Mucosa of gallbladder (tissue), 1 donor: ENCODE measurements around the gene PTPRG. TPM values are rescaled to one million over a fixed set of nuclear protein-coding genes. Genes with fewer than 3 reads are reported as not detected.
"Not testable (repeated sequence)": the region's sequence is repeated elsewhere in the genome, so short reads cannot be mapped to it uniquely, and the experiment has no call there.

Experiments used
- DNase-seq: peaks from one replicate; pipeline ENCODE4 v3.0.0-alpha.2; 2020; ENCODE audit warnings: low spot score
- total RNA-seq: library from RNA; stranded (reverse); gene quantifications from one replicate; pipeline ENCODE4 v1.2.1, GENCODE V29; 2021
- donor health status: DM: no; HTN: no; CAD: no.

PTPRG gene
- 38.1 TPM for total RNA-seq

DNA sequence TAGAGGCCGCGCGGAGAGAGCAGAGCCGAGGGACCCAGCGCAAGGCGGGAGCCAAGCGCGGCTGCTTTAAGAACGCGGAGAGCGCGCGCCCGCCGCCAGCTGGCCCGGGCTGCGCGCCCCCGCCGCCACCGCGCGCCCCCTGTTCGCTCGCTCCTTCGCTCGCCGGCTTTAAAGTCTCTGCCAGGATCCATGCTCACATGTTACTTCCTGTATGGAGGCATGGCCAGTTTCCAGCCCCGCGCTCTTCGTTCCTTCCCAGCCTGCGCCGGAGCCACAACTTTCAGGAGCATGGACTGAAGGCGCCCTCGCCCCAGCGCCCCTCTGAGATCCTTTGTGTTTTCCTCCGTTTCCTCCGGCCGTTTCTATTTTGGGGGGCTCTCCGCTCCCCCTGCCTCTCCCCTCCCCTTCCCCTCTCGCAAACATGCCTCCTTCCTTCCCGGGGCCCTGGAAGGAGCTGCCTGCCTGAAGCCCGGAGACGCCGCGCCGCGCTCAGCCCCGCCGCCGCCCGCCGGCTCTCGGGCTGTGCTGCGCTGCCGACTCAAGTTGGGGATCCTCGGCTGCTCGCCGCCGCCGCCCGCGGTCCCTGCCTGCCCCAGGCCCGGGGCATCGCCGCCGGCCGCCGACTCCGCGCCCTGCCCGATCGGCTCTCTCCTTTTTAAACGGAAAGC is at the start of gene PTPRG:
Gene PTPRG, plus strand, starts transcription at position 198 of the 668 bp plus-strand sequence. CDS start 717 bp downstream, outside the sequence.
- peak; percentile 90 for DNase-seq

DNA sequence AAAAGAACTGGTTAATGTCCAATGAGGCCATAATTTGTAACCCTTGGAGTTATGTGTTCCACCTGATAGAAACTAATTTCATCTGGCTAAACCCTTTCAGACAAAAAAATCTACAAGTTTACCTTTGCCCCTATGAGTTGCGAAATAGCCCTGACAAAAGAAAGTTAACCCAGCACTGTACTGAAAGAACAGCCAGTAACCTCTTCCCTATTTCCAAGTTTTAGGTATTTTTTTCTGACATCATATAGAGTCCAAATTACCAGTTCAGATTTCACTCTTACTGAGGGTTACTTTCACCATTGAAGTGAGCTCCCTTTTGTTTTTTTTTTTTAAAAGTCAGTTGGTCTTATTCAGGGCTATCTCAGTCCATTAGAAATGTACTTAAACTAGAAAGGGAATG is 42.8 kb upstream of the PTPRG start:
- no peak for DNase-seq

DNA sequence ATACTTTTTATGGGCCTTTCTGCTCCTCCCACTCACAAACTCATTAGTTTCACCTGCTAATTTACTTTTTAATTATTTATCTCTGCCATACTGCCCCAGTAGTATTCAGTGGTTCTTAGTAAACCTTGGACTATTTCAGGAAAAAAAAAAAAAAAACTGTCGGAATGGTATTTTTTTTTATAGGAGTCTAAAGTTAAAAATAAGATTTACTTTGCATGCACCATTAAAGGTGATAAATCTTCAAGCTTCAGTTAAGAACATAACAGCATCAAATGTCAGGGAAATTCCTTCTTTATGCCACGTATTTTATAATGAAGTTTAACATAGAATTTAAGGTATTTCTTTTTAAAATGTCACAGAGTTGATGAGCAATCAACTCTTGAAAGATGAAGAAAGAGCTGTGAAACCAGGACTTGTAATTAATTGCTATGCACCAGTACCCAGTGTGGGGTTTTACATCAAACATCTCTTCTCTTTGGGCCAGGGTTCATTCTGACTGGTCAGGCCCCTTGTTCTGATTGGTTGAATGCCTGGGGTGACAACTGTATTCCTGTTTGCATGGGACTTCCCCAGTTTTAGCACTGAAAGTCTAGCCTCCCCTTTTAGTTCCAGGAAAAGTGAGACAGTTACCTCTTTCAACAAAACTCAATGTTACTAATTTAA is 40.3 kb upstream of the PTPRG start:
- no peak for DNase-seq

DNA sequence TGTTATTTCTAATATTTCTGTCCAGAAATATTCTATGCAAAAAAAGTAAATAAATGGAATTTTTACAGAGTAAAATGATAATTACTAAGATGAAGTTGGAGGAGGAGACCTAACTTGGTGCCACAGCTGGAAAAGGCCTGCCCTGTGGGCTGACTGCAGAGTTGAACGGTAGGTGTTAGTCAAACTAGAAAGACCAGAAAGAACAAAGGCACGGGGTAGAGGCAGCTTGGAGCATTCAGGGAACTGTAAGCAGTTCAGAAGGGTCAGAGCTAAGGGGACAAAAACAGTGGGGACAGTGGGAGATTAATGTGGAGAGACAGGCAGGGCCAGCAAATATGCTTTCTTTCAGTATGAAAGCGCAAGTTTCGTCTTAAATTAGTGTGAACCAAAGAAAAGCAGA is 39.3 kb upstream of the PTPRG start:
- no peak for DNase-seq

DNA sequence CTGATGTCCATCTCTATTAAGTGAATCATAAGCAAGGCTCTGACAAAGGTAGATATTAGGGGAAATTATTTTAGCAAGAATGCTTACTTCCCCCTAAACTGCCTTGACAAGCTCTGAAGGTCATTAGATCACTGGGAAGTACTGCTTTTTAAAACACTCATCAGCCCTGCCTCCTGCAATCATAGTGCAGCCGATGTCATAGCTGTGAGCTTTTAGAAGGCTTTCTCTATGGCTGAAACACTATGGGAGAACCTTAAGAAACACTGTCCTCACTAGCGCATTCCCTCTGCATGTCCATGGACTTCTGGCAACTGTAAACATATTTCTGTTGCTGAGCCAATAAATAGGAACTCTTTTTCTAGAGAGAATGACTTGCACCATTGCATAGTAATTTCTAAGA is 38.7 kb upstream of the PTPRG start:
- DNase-seq, result no peak

DNA sequence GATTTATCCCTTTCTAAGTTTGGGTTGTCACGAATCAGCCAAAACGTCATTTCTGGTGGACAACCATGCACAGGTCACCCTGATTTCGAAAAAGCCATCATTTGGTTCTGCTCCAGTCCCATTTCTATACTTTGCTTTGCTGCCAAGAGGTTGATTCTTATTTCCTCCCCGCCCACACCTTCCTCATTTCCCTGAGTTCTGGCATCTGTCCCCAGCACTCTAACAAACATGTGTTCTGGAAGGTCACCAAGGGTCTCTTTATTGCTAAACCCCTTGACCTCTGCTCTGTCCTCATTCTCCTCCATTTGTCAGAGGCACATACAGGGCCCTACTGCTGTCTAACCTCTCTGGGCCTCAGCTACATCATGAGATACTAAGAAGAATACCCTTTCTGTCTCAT is 36.4 kb upstream of the PTPRG start:
- DNase-seq, result no peak

DNA sequence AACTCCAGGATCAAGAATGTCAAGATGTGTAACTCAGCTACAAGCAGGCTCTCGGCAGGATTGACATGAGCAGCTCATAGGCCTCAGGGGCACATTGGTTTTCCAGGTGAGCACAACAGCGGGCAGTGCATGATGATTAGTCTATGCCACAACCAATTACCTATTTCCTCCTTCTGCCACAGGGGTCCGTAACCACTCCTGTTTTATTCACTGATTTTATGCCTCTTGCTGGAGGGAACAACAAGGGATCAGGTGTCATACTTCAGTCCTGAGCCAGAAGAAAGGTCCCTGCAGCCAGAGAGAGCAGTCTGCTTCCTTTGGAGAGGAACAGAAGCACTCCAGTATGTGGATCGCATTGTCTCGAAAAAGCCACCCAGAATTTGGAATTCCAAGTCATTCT is 35.1 kb upstream of the PTPRG start:
- DNase-seq, result no peak

DNA sequence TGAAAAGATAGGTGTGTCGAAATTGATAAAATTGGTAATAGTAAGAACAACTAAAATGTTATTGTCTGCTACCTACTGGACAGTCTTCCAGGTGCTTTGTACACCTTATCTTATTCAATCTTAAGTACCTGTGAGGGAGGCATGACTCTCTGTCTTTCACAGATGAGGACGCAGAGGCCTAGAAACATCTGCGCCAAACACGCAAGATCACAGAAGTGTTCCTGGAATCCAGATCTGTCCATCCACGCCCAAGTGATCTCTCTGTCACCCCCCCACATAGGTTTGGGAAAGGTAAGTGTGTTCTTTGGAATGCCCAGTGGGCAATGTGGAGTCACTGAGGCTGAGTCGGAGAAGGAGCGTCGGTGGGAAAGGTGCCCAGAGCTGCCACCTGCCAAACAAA is 34.4 kb upstream of the PTPRG start:
- DNase-seq, result no peak

DNA sequence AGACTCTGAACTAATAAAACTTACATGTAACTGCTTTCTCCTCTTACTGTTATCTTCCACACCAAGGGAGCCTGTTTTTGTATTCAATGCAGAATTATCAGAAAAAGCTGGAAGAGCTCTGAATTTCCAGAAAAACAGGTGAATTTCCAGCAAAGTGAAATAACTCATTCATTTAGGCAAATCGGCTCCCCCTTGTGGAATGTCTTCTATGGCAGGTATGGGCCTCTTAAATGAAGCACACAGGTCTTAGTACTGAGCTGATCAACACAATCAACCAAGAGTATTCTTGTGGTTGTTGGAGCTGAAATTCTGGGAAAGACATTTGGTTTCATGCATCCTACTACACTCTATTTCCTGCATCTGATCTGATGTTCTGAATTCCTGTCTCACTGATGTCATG is 31.0 kb upstream of the PTPRG start:
- no peak for DNase-seq

DNA sequence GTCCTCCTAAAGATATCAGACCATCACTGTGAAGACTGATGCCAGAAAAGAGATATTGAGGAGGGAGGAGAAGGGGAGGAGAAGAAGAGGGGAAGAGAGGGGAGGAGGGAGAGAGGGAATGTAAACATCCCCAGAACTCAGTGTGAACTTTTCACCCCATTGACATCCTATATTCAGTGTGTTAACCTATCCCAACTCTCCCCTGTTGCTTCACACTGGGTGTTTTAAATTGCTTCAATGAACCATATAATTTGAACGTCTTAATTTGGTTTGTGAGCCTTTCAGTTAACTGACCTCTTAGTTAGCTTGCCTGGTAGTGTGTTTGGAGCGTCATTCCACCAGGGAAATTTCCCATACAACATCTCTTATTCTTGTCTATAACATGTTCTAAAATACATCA is 29.8 kb upstream of the PTPRG start:
- no peak for DNase-seq

DNA sequence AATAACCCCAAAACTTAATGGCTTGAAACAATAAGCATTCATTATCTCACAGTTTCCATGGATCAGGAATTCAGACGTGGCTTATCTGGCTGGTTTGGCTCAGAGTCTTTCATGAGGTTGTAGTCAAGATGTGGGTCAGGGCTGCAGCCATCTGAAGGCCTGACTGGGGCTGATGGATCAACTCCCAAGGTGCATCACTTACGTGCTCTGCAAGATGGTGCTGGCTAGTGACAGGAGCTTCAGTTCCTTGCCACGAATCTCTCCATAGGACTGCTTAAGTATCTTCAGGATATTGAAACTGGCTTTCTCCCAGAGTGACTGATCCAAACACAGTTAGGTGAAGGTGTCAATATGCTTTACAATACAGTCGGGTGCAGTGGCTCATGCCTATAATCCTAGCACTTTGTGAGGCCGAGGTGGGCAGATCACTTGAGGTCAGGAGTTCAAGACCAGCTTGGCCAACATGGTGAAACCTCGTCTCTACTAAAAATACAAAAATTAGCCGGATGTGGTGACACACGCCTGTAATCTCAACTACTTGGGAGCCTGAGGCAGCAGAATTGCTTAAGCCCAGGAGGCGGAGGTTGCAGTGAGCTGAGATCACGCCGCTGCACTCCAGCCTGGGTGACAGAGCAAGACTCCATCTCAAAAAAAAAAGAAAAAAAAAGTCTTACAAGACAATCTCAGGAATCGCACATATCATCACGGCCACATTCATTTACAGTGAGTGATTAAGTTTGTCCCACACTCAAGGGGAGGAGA is 28.5 kb upstream of the PTPRG start:
- DNase-seq, result no peak

DNA sequence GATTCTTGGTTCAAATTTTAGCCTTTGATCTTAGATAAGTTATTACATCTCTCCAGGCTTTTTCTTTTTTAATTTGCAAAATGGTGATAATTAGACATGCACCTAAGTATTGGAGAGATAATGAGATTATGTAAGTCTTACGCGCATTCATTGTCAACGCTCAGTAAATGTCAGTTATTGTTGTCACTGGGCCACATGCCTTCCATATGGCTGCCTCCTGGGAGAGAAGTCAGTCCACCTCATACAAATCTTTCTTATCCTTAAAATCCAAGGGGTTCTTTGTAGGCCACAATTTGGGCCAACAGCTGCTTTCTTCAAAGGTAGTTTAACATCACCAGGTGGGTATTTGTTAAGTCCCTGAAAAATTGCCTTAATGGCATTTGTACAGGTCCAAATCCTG is 25.5 kb upstream of the PTPRG start:
- no peak for DNase-seq

DNA sequence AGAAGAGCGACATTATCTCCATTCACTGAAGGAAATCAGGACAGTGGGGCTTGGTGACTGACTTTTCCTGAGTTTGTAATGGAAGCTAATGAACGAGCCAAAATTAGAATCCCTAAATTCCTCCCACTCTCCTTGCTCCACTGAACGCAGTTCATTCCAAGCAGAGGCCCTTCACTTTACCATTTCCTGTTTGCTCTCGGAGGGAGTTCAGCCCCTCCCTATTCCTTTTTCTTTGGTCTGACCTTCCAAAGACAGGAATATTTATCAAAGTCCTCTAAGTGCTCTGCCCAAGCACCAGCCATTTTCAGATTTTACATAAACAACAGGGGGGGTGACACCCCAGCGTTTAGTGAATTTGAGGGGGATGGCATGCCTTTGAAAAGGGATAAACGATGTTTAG is 24.0 kb upstream of the PTPRG start:
- DNase-seq, result no peak

DNA sequence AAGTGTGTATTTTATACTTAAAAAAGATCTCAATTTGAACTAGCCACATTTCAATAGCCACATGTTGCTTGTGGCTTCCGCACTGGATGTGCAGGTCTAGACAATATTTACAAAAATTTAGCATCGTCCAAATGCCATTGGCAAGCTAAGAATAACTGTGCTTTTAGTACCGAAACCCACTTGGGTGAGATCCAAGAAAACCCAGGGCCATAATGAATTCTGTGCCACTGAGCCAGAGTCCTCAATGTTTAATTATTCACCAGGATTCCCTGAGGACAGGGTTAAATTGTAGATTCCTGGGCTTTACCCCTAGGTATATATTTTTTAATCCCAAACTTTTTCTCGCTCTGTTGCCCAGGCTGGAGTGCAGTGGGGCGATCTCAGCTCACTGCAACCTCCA is 22.9 kb upstream of the PTPRG start:
- DNase-seq, result no peak

DNA sequence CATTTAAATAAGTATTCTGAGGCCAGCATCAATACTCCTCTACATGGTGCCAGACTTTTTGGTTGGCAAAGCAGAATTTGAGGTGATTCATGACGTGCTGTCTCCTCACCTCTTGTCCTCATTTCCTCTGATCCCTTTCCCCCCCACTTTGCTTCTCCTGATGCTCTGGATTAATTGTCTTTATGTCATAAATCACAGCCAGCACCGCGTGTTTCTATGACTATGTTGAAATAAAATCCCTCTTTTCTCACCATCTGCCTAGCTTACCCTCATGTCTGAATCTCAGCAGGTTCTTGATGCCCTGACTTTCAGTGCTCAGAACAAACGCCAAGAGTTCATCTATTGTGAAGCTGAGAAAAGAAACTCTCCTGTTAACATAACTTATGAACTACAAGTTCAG is 19.7 kb upstream of the PTPRG start:
- DNase-seq, result no peak

DNA sequence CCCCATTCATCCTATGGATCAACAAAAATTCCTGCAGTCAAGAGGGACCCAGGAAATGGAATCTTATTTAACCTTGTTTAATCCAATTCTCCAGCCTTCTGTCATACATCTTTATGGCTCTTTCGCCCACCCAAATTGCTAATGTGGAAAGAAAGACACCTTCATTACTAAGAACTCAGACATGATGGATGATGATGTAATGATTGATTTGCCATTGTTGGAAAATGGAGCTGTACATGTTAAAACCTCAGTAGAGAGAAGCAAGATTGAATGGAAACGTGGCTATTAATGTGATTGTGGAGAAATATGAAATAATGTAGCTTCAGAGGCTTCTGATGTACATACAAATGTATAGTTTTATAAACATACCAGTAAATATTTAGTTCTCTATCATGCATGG is 15.7 kb upstream of the PTPRG start:
- DNase-seq, result no peak

DNA sequence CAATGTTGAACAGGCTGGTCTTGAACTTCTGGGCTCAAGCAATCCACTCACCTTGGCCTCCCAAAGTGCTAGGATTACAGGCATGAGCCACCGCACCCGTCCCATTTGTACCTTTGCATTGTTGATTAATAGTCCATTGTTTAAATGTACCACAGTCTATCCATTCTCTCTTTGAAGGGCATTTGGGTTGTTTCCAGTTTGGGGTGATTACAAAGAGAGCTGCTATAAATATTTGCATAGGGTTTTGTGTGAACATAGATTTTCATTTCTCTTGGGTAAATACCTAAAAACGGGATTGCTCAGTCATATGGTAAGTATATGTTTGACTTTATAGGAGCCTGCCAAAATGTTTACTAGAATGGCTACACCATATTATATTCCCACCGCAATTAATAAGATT is 13.7 kb upstream of the PTPRG start:
- no peak for DNase-seq

DNA sequence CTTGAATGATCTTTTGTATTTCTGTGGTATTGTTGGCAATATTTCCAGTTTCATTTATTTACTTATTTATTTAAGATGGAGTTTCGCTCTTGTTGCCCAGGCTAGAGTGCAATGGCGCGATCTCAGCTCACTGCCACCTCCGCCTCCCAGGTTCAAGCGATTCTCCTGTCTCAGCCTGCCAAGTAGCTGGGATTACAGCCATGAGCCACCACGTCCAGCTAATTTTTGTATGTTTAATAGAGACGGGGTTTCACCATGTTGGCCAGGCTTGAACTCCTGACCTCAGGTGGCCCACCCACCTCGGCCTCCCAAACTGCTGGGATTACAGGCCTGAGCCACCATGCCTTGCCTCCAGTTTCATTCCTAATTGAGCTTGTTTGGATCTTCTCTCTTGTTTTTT is 8.7 kb upstream of the PTPRG start:
- not testable (repeated sequence) for DNase-seq

DNA sequence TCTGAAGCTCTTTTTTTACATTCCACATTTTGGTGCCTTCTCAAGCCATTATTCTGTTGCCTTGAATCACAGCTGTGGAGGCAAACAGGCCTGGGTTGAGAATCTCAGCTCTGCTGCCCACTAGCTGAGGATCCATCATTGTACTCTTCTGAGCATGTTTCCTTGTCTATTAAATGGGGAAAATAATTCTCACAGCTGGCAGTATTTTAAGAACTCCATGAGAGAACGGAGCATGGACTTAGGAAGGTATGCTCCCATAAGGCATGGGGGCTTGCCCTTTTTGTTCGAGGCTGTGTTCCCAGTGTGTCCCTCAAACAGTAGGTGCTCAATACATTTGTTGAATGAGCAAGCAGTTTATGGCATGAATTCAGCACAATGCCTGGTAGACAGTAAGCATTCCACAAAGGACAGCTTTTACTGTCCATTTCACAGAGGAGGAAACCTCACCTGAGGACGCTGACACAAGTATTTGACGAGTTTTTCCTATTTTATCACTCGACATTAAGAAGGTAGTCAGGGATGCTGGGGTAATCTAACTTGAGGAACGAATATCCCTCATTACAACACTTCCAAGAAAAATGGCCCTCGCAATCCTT is 2.1 kb upstream of the PTPRG start:
- DNase-seq, result no peak

DNA sequence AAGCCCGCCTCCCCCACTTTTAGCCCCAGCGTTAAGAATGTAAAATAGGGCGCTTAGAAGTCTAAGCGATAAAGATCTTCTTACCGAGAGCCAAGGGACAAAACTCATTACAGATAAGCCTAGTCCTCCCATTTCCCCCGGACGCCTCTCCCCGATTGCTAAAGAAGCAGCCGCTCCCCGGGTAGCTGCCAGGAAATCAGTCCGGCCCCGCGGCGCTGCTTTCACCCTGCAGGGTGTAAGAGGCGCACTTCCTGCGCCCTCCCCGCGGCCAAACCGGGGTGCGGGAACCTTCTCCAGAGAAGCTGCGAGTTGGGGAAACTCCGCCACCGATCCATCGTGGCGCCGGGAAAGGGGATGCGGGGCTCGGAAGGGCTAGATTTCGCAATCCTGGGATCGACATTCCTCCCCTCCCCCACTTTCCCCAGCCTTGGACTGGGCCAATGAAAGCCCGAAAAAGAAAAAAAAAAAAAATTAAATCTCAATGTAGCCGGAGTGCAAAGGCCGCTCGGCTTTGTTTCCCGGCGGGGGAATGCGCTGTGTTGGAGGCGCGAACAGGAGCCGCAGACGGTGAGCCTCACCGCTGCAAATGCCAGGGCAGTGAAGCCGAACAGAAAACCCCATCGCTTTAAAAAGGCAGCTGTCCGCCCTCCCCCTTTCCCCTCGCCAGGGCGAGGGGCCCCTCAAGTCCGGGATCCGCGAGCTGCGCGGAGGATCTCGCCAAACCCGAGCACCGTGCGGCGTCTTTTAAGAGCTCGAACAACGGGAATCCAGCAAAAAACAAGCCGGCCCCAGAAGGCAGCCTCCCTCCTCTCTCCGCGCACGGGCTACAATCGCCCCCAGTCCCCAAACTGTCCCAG is 626 bp upstream of the PTPRG start:
- DNase-seq, result peak; percentile 70

DNA sequence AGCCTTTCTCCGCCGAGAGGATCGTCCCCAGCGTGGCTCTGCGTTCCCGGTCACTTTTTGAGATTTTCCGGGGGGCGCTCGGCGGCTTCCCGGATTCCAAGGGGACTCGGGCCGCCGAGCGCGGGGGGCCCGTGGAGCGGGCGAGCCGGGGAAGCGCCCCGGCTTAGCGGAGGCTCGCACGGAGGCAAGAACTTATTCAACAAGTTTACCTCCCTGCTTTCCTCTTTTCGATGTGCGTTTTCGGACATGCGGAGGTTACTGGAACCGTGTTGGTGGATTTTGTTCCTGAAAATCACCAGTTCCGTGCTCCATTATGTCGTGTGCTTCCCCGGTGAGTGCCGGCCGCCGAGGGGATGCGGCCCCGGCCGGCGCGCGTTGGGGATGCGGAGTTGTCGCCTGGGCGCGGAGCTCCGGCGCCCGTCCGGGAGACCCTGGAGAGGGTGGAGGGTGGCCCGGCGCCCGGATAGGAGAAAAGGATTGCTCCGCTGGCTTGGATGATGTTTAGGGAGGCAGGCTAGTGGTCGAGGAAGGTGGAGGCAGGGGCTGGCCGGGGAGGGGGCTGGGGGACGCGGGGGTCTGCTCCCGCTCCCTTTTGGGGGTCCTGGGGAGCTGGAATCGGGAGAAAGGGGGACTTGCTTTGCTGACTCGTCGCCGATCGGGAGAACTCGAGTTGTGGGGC is 810 bp downstream of the PTPRG start:
- DNase-seq, result no peak
